MCF 10A (cell line): ENCODE data around the gene MRPL27. TPM values are rescaled to one million over a fixed set of nuclear protein-coding genes. Genes with fewer than 3 reads are reported as not detected.
"Not testable (repeated sequence)": the region's sequence is repeated elsewhere in the genome, so short reads cannot be mapped to it uniquely, and the experiment has no call there.

Source experiments
- BruUV-seq: library from RNA; stranded (reverse); fragments of 400-500 nt; replicated peaks from 2 replicates; lab custom pipeline; 2021; lab: Mats Ljungman, UMichigan
- CTCF ChIA-PET: fragments of 300-600 bp; sonication (Branson Sonifier 250); formaldehyde crosslinking; extraction: SDS; loops from one replicate; lab custom pipeline; 2021; ENCODE audit warnings: antibody characterized with exemption, inconsistent platforms; lab: Yijun Ruan, JAX
- POLR2A ChIA-PET: fragments of 300-600, 350-650 bp; sonication (Branson Sonifier 250); formaldehyde crosslinking; extraction: SDS; loops from one replicate; lab custom pipeline; 2020; ENCODE audit warnings: antibody characterized with exemption, inconsistent platforms; lab: Yijun Ruan, JAX
- DNase-seq: peaks from one replicate; pipeline ENCODE4 v3.0.0-alpha.2; 2018; ENCODE audit not compliant: unreplicated experiment
- H3K27ac Mint-ChIP-seq: one replicate; pipeline ENCODE4 v1.8.0; 2022; ENCODE audit warnings: mild to moderate bottlenecking, low read depth, mixed read lengths; ENCODE audit not compliant: unreplicated experiment
- H3K27me3 Mint-ChIP-seq: one replicate; pipeline ENCODE4 v1.8.0; 2022; ENCODE audit warnings: mixed read lengths; ENCODE audit not compliant: insufficient read depth, unreplicated experiment
- H3K36me3 Mint-ChIP-seq: one replicate; pipeline ENCODE4 v1.8.0; 2022; ENCODE audit warnings: mild to moderate bottlenecking, moderate library complexity, mixed read lengths; ENCODE audit not compliant: insufficient read depth, unreplicated experiment
- H3K4me1 Mint-ChIP-seq: one replicate; pipeline ENCODE4 v1.8.0; 2022; ENCODE audit warnings: mixed read lengths; ENCODE audit not compliant: insufficient read depth, unreplicated experiment
- H3K4me3 Mint-ChIP-seq: one replicate; pipeline ENCODE4 v1.8.0; 2022; ENCODE audit warnings: mild to moderate bottlenecking, moderate library complexity, mixed read lengths; ENCODE audit not compliant: unreplicated experiment
- H3K9me3 Mint-ChIP-seq: one replicate; pipeline ENCODE4 v1.8.0; 2022; ENCODE audit warnings: mixed read lengths; ENCODE audit not compliant: unreplicated experiment
- intact Hi-C: fragments of 100-400 bp; cut with micrococcal nuclease; formaldehyde crosslinking; loops from 2 replicates; pipeline ENCODE4 v1.14.1; 2022
- total RNA-seq: library from RNA; stranded (reverse); gene quantifications from 2 replicates; pipeline ENCODE4 v1.2.3, GENCODE V29; 2022
- TF ChIP-seq, protein P1 (sequence below): fragments of 200-600 bp; IDR thresholded peaks from one replicate; pipeline ENCODE4 v1.8.0; 2022; ENCODE audit warnings: antibody characterized with exemption, mild to moderate bottlenecking; ENCODE audit not compliant: unreplicated experiment

The MRPL27 gene
- total RNA-seq, 1 experiment from 2014 or later = 71.5 TPM

DNA sequence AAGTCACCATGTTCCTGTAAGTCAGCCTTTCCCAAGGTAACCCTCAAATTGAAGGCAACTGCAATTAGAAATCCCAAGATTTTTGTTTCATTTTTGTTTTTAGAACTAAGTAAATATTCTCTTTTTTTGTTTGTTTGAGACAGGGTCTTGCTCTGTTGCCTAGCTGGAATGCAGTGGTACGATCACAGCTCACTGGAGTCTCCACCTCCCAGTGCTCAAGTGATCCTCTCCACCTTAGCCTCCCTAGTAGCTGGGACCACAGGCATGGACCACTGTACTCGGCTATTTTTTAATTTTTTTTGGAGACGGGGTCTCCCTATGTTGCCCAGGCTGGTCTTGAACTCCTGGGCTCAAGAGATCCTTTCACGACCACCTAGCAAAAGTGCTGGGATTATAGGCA is 34.9 kb upstream of the MRPL27 start:
- intact Hi-C loops = no loop called here
- H3K4me3 Mint-ChIP-seq = no peak overlapping the region
- CTCF ChIA-PET = interaction anchor here (1.9 kb wide), 1 partner anchor 10 kb away, joined by 12 read pairs; no protein-coding TSS in a partner anchor
- TF ChIP-seq, protein P1, sequence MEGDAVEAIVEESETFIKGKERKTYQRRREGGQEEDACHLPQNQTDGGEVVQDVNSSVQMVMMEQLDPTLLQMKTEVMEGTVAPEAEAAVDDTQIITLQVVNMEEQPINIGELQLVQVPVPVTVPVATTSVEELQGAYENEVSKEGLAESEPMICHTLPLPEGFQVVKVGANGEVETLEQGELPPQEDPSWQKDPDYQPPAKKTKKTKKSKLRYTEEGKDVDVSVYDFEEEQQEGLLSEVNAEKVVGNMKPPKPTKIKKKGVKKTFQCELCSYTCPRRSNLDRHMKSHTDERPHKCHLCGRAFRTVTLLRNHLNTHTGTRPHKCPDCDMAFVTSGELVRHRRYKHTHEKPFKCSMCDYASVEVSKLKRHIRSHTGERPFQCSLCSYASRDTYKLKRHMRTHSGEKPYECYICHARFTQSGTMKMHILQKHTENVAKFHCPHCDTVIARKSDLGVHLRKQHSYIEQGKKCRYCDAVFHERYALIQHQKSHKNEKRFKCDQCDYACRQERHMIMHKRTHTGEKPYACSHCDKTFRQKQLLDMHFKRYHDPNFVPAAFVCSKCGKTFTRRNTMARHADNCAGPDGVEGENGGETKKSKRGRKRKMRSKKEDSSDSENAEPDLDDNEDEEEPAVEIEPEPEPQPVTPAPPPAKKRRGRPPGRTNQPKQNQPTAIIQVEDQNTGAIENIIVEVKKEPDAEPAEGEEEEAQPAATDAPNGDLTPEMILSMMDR = no peak
- no peaks in the 10 kb centered on the region for H3K36me3 Mint-ChIP-seq
- DNase-seq = no peak
- peaks cover 7% of the 10 kb centered on the region for H3K9me3 Mint-ChIP-seq
- no TSS peak for BruUV-seq
- H3K27ac Mint-ChIP-seq = no peak overlapping the region
- peaks cover 36% of the 10 kb centered on the region for H3K27me3 Mint-ChIP-seq
- H3K4me1 Mint-ChIP-seq = no peaks in the 10 kb centered on the region
- POLR2A ChIA-PET = interaction anchor here (0.6 to 2.2 kb wide), 2 partner anchors 10 to 14 kb away, joined by 3 to 13 read pairs; partner anchors contain the start of gene LRRC59

DNA sequence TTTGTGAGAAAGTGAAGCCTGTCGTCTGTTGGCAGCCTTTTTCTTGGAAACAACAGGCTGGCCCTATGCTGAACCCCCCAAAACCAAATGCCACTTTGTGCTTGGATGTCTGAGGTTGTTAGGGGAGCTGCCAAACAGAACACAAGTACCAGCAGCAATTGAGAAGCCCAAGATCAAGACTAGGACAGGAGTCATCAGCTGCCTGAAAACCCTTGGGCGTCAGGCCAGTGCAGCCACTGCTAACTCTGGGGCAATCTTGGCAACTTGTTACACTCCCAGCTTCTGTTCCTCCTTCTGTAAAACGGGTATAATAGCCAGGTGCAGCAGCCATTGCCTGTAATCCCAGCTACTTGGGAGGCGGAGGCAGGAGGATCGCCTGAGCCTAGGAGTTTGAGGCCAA is 33.6 kb upstream of the MRPL27 start:
- intact Hi-C loops = no loop called here
- TF ChIP-seq, protein P1 = no peak
- Mint-ChIP-seq H3K27me3 (peaks cover 28% of the 10 kb centered on the region), H3K9me3 (peaks cover under 1% of the 10 kb centered on the region), H3K36me3 (no peaks in the 10 kb centered on the region), H3K4me3 (no peak overlapping the region), H3K4me1 (no peaks in the 10 kb centered on the region), H3K27ac (no peak overlapping the region)
- no peak for DNase-seq
- ChIA-PET CTCF (interaction anchor here (0.8 to 1.9 kb wide), 5 partner anchors 8 to 72 kb away, joined by 3 to 12 read pairs (median 3); partner anchors contain the start of genes ACSF2 and LRRC59), POLR2A (interaction anchor here (1.0 to 2.2 kb wide), 2 partner anchors 9 to 11 kb away, joined by 3 to 13 read pairs; partner anchors contain the start of gene LRRC59)
- no TSS peak for BruUV-seq

DNA sequence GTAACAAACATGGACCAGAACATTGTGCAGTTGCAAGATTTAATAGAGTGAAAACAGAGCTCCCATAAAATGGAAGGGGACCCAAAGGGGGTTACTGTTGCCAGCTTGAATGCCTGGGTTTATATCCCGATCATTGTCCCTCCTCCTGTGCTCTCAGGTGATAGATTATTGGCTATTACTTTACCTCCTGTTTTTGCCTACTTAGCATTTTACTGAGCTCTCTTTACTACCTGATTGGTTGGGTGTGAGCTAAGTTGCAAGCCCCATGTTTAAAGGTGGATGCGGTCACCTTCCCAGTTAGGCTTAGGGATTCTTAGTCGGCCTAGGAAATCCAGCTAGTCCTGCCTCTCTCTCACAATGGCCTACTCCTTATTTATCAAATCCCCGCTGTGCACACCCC is 32.4 kb upstream of the MRPL27 start:
- CTCF ChIA-PET = interaction anchor here (0.7 to 1.6 kb wide), 2 partner anchors 9 to 205 kb away, joined by 3 to 4 read pairs; partner anchors contain the start of gene LRRC59
- BruUV-seq, H3K4me3 Mint-ChIP-seq, H3K9me3 Mint-ChIP-seq, intact Hi-C loops, H3K36me3 Mint-ChIP-seq, H3K4me1 Mint-ChIP-seq, DNase-seq: not testable (repeated sequence)
- POLR2A ChIA-PET = interaction anchor here (0.8 to 1.4 kb wide), 2 partner anchors 9 to 74 kb away, joined by 3 read pairs; no protein-coding TSS in a partner anchor
- peak overlapping the region; percentile 33 for H3K27ac Mint-ChIP-seq
- H3K27me3 Mint-ChIP-seq = peaks cover 26% of the 10 kb centered on the region

DNA sequence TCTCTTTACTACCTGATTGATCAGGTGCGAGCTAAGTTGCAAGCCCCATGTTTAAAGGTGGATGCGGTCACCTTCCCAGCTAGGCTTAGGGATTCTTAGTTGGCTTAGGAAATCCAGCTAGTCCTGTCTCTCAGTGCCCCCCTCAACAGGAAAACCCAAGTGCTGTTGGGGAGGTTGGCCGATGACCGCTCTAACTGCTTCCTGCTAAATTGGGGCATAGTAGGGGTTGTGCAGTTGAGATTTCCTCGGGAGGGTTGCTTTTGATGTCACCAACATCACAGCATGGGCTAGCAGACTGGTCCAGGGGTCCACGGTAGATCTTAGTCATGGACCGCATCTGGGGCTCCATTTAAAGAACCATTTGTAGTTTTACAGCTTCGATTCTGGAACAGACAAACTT is 26.6 kb upstream of the MRPL27 start:
- Mint-ChIP-seq H3K27me3 (peaks cover 12% of the 10 kb centered on the region), H3K4me1 (peaks cover 19% of the 10 kb centered on the region)
- H3K9me3 Mint-ChIP-seq, BruUV-seq, intact Hi-C loops, H3K4me3 Mint-ChIP-seq, H3K27ac Mint-ChIP-seq, DNase-seq, H3K36me3 Mint-ChIP-seq: not testable (repeated sequence)
- CTCF ChIA-PET = interaction anchor here (0.6 to 5.1 kb wide), 4 partner anchors 15 to 79 kb away, joined by 3 to 46 read pairs (median 22); partner anchors contain the start of gene RSAD1
- POLR2A ChIA-PET = interaction anchor here (3.8 to 5.1 kb wide), 3 partner anchors 22 to 79 kb away, joined by 37 to 75 read pairs (median 42); partner anchors contain the start of genes ACSF2 and RSAD1

DNA sequence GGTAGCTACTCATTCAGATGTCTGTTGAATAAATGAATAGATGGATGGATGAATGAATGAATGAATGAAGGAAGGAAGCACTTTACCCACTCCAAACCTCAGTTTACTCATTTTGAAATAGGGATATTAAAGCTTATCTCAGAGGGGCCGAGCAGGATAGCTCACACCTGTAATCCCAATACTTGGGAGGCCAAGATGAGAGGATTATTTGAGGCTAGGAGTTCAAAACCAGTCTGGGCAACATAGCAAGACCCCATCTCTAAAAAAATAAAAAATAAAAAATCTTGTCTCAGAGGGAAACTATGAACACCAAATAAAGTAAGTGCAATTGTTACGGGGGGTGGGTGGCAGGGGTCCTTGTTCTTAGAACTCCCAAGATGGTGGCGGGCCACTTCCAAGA is 25.7 kb upstream of the MRPL27 start:
- CTCF ChIA-PET = interaction anchor here (0.6 to 5.1 kb wide), 13 partner anchors 8 to 329 kb away, joined by 3 to 46 read pairs (median 16); partner anchors contain the start of genes ACSF2, EME1, MRPL27 and RSAD1

More for the DNA sequence above, 25.7 kb upstream of the MRPL27 start:
- DNase-seq, BruUV-seq, intact Hi-C loops, H3K9me3 Mint-ChIP-seq, H3K27me3 Mint-ChIP-seq: not testable (repeated sequence)
- POLR2A ChIA-PET = interaction anchor here (0.9 to 5.1 kb wide), 8 partner anchors 9 to 80 kb away, joined by 3 to 75 read pairs (median 30); partner anchors contain the start of genes ACSF2, EME1, MRPL27 and RSAD1
- H3K36me3 Mint-ChIP-seq = peaks cover 17% of the 10 kb centered on the region
- peaks cover 20% of the 10 kb centered on the region for H3K4me1 Mint-ChIP-seq
- H3K4me3 Mint-ChIP-seq = peak overlapping the region; percentile 96
- H3K27ac Mint-ChIP-seq = peak overlapping the region; percentile 35
